GM10847 (cell line): Measurements from ENCODE around the gene CT47C1.

Experiments
- POLR2A ChIP-seq: IDR thresholded peaks from 2 replicates; pipeline ENCODE4 v1.6.1; 2011; ENCODE audit not compliant: insufficient read length; ENCODE audit errors: extremely low read depth

Gene CT47C1

DNA sequence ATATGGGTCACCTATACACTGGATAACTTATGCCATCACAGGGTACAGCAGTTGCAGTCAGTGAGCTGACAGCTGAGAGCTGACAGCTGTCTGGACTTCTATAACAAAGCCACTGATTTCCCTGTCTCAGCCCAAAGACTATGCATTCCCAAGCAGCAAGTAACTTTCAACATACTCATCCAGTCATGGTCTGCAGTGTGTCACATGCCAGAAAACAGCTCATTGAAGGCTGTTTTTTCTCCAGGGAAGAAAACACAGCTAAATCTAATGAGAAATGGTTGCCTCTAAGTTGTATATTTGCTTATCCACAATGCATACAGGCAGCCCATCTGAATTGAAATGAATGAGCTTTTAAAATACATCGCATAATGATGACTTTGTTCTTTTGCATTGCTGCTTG is 48.5 kb downstream of the CT47C1 start:
- no peak for TF ChIP-seq POLR2A
